ENCODE data around the gene MAFG. TPM values are rescaled to one million over a fixed set of nuclear protein-coding genes. Genes with fewer than 3 reads are reported as not detected.

Gene MAFG
- total RNA-seq, 4 donors from 2014 or later, result 17.1 to 21.1 (median 19.0) TPM

DNA sequence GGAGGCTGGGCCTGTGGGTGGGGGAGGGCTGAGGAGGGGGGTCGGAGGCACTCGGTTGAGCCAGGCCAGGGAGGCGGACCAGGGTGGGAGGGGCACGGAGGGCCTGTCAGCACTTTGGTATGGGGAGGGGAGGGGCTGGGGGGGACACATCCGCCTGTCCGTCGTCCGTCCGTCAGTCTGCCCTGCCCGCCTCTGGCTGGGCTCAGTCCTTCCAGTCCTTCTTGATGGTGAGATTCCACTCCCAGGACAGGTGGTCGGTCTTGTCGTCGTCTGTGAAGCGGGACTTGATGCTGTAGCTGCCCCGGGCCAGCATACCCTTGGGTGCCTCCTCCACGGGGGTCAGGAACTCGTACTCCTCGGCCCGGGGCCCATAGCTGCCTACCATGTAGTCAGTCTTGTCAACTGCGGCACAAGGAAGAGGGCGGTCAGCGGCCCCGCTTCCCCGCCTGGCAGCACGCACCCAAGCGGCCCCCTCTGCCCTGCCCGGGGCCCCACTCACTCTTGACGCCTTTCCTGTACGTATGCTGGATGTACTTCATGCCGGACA lies 58.8 kb downstream of the MAFG start:
- no peak for DNase-seq (ENCODE audit: low spot score in 2 of 2)
- 62% methylated on average over 20 of the region's 30 CpGs for WGBS
- Histone ChIP-seq H3K36me3 (peaks cover 22% of the 10 kb centered on the region), H3K27me3 (no peaks in the 10 kb centered on the region), H3K27ac (peak overlapping the region; percentile 99), H3K4me1 (peaks cover 70% of the 10 kb centered on the region), H3K4me3 (no peak overlapping the region), H3K9me3 (no peaks in the 10 kb centered on the region)
- TF ChIP-seq POLR2A (IDR thresholded peaks at IDR 0.05) (no peak), POLR2AphosphoS5 (IDR thresholded peaks at IDR 0.05) (no peak), EP300 (IDR thresholded peaks at IDR 0.05) (no peak)
- TF ChIP-seq, protein P1, sequence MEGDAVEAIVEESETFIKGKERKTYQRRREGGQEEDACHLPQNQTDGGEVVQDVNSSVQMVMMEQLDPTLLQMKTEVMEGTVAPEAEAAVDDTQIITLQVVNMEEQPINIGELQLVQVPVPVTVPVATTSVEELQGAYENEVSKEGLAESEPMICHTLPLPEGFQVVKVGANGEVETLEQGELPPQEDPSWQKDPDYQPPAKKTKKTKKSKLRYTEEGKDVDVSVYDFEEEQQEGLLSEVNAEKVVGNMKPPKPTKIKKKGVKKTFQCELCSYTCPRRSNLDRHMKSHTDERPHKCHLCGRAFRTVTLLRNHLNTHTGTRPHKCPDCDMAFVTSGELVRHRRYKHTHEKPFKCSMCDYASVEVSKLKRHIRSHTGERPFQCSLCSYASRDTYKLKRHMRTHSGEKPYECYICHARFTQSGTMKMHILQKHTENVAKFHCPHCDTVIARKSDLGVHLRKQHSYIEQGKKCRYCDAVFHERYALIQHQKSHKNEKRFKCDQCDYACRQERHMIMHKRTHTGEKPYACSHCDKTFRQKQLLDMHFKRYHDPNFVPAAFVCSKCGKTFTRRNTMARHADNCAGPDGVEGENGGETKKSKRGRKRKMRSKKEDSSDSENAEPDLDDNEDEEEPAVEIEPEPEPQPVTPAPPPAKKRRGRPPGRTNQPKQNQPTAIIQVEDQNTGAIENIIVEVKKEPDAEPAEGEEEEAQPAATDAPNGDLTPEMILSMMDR (IDR thresholded peaks at IDR 0.05), result no peak

Other genes starting within 250 kb of the MAFG start
- gene ARL16, start 243.9 kb downstream of the MAFG start, total RNA-seq, result 10 to 100 TPM; 20.2 to 39.4 (median 36.2) TPM
- 100 to 1,000 TPM in 3 of 4 donors, 10 to 100 TPM in 1; 91.0 to 181 (median 107) TPM for gene HGS, start 243.7 kb downstream of the MAFG start, total RNA-seq
- gene MRPL12, start 224.4 kb downstream of the MAFG start, total RNA-seq, result 10 to 100 TPM; 27.6 to 65.7 (median 52.1) TPM
- 10 to 100 TPM; 14.1 to 32.0 (median 16.9) TPM for gene SLC25A10, start 215.5 kb downstream of the MAFG start, total RNA-seq
- gene GCGR, start 123.6 kb downstream of the MAFG start, total RNA-seq, result 1 to 10 TPM in 2 of 4 donors, under 1 TPM in 2; 0.52 to 3.8 (median 1.3) TPM
- gene MCRIP1, start 94.4 kb downstream of the MAFG start, total RNA-seq, result 10 to 100 TPM; 20.3 to 29.3 (median 27.4) TPM
- gene PPP1R27, start 92.7 kb downstream of the MAFG start, total RNA-seq, result 1 to 10 TPM in 1 of 4 donors, not detected in 3; 1.3 TPM
- 1,000 to 10,000 TPM in 1 of 4 donors, 100 to 1,000 TPM in 3; 521 to 1,041 (median 898) TPM for gene P4HB, start 67.2 kb downstream of the MAFG start, total RNA-seq
- 100 to 1,000 TPM; 157 to 202 (median 180) TPM for gene ARHGDIA, start 56.4 kb downstream of the MAFG start, total RNA-seq
- gene ALYREF, start 36.1 kb downstream of the MAFG start, total RNA-seq, result 100 to 1,000 TPM in 2 of 4 donors, 10 to 100 TPM in 2; 43.0 to 110 (median 96.3) TPM
- 100 to 1,000 TPM in 3 of 4 donors, 10 to 100 TPM in 1; 73.7 to 135 (median 121) TPM for gene ANAPC11, start 36.0 kb downstream of the MAFG start, total RNA-seq
- gene NPB, start 25.5 kb downstream of the MAFG start, total RNA-seq, result under 1 TPM in 1 of 4 donors, not detected in 3; 0.40 TPM
- 10 to 100 TPM; 23.7 to 34.2 (median 30.4) TPM for gene PCYT2, start 16.3 kb downstream of the MAFG start, total RNA-seq
- 10 to 100 TPM; 30.7 to 52.4 (median 38.9) TPM for gene SIRT7, start 9.6 kb downstream of the MAFG start, total RNA-seq
- 10 to 100 TPM in 1 of 4 donors, 1 to 10 TPM in 3; 3.7 to 13.1 (median 9.0) TPM for gene PYCR1, start 9.6 kb upstream of the MAFG start, total RNA-seq
- gene MYADML2, start 19.5 kb upstream of the MAFG start, total RNA-seq, result not detected
- 10 to 100 TPM in 1 of 4 donors, 1 to 10 TPM in 3; 1.1 to 11.5 (median 1.5) TPM for gene NOTUM, start 33.5 kb upstream of the MAFG start, total RNA-seq
- gene ASPSCR1, start 49.9 kb upstream of the MAFG start, total RNA-seq, result 10 to 100 TPM; 17.9 to 25.6 (median 21.6) TPM
- gene CENPX, start 95.1 kb upstream of the MAFG start, total RNA-seq, result 10 to 100 TPM; 75.8 to 81.6 (median 76.8) TPM
- 10 to 100 TPM; 14.1 to 18.7 (median 15.4) TPM for gene LRRC45, start 95.6 kb upstream of the MAFG start, total RNA-seq
- gene RAC3, start 103.9 kb upstream of the MAFG start, total RNA-seq, result 10 to 100 TPM; 13.7 to 34.1 (median 14.8) TPM
- gene DCXR, start 110.0 kb upstream of the MAFG start, total RNA-seq, result 100 to 1,000 TPM; 160 to 267 (median 222) TPM
- 10 to 100 TPM; 46.0 to 61.0 (median 50.8) TPM for gene RFNG, start 124.1 kb upstream of the MAFG start, total RNA-seq
- gene GPS1, start 124.2 kb upstream of the MAFG start, total RNA-seq, result 100 to 1,000 TPM in 2 of 4 donors, 10 to 100 TPM in 2; 72.4 to 113 (median 100) TPM
- gene DUS1L, start 138.1 kb upstream of the MAFG start, total RNA-seq, result 100 to 1,000 TPM in 3 of 4 donors, 10 to 100 TPM in 1; 79.3 to 176 (median 108) TPM
- gene FASN, start 170.5 kb upstream of the MAFG start, total RNA-seq, result 100 to 1,000 TPM; 278 to 464 (median 359) TPM

Measured in suprapubic skin (tissue), 4 donors.